NCI-H1092 (cell line): ENCODE results near the gene CACTIN.
"Not testable (repeated sequence)": the region's sequence is repeated elsewhere in the genome, so short reads cannot be mapped to it uniquely, and the experiment has no call there.

ENCODE experiments used
- DNase-seq: peaks from one replicate; lab custom pipeline; 2025; lab: John Stamatoyannopoulos, UW

Gene CACTIN

GRCh38 chr19:3586707-3587346, 39.8 kb downstream of the CACTIN start:
- DNase-seq, result no peak

DNA sequence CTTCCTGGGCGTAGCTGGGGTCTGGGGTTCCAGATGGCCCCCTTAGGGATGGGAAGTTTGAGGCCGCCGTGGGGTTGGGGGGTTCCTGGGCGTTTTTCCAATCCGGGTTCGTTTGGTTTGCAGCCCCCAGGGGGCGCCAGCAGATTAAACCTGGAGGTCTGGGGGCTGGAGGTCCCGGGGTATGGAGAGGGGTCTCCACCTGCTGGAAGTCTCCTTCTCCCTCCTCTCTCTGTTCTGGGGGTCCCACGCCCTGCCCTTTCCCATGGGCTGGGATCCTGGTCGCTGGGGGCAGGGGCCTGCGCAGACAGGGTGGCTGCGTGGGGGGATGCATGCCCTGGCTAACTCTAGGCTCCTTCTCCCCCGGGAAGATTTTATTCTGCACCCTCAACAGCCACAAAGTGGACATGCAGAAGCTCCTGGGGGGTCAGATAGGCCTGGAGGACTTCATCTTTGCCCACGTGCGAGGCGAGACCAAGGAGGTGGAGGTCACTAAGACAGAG, 40.4 kb downstream of the CACTIN start:
- DNase-seq, result no peak

GRCh38 chr19:3585301-3586126, 41.1 kb downstream of the CACTIN start, which contains the start of gene GIPC3:
GIPC3 (plus strand) TSS chr19:3585478; CDS start chr19:3585598, 120 bp downstream.
- DNase-seq, result no peak

DNA sequence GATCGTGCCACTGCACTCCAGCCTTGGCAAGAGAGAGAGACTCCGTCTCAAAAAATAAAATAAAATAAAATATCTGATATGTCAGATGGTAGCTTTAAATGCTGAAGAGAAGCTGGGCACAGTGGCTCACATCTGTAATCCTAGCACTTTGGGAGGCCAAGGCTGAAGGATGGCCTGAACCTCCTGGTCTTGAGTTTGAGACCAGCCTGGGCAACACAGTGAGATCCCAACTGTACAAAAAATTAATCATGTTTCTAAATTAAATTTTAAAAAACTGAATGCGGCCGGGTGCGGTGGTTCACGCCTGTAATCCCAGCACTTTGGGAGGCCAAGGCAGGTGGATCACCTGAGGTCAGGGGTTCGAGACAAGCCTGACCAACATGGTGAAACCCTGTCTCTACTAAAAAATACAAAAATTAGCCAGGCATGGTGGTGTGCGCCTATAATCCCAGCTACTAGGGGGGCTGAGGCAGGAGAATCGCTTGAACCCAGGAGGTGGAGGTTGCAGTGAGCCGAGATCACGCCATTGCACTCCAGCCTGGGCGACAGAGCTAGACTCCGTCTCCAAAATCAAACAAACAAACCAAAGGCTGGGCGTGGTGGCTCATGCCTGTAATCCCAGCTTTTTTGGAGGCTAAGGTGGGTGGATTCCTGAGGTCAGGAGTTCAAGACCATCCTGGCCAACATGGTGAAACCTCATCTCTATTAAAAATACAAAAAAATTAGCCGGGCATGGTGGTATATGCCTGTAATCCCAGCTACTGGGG, 42.4 kb downstream of the CACTIN start:
- not testable (repeated sequence) for DNase-seq

GRCh38 chr19:3581792-3582191, 44.8 kb downstream of the CACTIN start:
- DNase-seq, result not testable (repeated sequence)

GRCh38 chr19:3580156-3580934, 46.2 kb downstream of the CACTIN start:
- no peak for DNase-seq

- no peak for DNase-seq
Measured at GRCh38 chr19:3578390-3578789, 48.2 kb downstream of the CACTIN start.

GRCh38 chr19:3577723-3578344, 48.8 kb downstream of the CACTIN start:
- DNase-seq, result no peak

DNA sequence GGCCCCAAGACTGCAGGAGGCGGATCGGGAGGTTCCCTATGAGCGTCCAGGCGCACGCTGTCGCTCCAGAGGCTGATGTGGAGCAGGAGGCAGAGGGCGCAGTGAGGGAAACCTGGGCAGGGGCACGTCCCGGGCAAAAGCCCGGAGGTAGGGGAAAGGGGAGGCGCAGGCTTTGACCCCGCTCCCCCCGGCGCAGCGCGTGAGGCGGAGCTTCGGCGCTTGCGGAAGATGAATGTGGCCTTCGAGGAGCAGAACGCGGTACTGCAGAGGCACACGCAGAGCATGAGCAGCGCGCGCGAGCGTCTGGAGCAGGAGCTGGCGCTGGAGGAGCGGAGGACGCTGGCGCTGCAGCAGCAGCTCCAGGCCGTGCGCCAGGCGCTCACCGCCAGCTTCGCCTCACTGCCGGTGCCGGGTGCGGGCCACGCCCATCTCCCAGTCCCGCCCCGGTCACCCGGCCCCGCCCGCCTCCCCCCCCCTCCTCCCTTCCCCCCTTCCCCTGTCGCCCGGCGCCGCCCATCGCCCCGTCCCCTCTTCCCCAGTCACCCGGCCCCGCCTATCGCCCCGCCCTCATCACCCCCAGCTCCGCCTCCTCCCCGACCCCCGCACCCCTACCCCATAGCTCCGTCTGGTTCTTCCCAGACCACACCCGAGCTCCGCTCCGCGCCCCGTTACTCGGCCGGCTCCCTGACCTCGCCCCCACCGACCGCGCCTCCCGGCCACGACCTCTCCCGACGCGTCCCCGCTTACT, 49.7 kb downstream of the CACTIN start:
- no peak for DNase-seq

DNA sequence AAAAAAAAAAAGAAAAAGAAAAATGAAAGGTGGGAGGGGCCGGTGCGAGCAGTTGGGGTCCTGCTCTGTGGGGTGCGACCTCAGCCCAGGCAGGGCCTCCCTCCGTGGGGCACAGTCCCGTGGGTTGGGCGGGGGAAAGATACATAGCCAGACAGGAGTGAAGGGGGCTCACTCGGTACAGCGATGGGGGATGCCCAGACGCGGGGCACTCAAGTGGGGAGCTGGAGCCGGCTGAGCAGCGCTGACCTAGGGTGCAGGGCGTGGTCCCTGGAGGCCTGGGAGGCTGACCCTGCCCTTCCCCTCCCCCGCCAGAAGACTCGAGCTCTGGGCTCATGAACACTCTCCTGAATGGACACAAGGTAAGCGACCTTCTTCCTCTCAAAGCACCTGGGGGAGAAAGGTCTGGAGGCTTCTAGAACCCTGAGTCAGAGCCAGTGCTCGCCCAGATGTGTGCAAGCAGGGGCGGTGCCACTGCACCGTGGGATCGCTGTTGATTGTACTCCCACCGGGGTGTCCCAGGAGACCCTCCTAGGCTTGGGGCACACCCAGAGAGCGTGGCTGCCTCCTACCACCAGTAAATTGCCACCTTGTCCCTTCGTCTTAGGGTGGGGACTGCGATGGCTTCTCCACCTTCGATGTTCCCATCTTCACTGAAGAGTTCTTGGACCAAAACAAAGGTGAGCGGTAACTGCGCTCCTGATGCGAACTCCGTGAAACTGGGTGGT, 50.5 kb downstream of the CACTIN start:
- DNase-seq, result no peak

DNA sequence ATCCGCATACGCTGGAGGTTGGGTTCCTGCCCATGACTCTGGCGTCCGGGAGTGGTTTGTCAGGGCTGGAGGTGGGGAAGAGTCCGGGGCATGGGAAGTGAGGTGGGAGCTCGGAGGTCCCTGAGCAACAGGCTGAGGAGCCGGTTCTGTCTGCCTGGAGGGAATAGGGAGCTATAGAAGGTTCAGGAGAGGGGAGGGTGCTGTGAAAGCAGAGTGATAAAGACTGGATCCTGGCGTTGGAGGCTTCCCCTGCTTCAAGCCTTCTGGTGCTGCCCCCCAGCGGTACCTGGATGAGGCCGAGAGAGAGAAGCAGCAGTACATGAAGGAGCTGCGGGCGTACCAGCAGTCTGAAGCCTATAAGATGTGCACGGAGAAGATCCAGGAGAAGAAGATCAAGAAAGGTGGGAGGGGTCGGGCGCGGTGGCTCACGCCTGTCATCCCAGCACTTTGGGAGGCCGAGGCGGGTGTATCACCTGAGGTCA, 51.3 kb downstream of the CACTIN start:
- DNase-seq, result no peak

DNA sequence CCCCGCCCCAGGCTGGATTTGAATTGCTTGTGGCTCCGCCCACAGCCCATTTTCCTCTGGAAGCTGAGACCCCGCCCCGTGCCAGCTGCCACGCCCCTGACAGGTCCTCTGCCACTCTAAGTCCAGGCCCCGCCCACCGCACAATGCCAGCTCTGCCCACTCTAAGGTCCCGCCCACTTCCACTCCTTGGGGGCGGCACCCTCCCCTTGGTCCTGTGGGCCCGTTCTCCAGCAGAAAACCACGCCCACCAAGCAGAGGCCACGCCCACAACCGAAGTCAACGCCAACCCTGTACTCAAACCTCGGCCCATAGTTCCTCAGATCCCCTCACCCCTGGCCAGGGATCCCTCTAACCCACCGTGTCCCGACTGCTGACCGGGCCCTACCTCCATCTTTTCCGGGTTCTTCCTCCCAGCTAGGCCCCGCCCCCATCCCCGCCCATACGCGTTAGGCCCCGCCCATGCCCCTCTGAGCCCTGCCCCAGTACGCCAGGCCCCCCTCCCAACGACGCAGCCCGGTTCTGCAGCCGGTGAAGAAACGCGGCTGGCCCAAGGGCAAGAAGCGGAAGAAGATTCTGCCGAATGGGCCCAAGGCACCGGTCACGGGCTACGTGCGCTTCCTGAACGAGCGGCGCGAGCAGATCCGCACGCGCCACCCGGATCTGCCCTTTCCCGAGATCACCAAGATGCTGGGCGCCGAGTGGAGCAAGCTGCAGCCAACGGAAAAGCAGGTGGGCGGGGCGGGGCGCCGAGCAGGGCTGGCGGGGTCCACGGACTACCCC, 52.5 kb downstream of the CACTIN start:
- peak; percentile 75 for DNase-seq

DNA sequence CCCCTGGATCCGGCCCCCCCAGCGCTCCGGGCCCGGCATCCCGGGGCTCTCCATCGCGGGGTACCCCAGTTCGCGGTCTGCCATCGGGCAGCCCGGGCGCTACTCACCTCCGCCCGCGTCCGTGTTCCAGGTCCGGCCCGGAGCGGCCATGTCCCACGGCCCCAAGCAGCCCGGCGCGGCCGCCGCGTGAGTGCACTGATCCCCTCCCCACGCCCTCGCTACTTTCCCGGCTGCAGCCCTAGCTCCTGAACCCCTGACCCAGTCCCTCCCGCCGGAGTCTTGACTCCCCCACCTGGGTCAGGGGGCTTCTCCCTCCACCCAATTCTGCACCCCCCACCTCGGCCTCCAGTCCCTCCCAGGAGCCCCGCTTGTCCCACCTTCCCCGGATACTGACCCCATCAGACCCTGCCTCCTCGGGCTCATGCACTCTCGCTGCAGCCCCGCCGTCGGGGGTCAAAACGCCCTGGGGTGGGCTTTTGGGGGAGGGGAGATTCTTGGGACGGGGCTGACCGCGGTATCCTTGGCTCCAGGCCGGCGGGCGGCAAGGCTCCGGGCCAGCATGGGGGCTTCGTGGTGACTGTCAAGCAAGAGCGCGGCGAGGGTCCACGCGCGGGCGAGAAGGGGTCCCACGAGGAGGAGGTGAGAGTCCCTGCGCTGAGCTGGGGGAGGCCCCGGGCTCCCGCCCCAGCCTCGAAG, 53.3 kb downstream of the CACTIN start:
- DNase-seq, result no peak

GRCh38 chr19:3572855-3573161, 53.8 kb downstream of the CACTIN start, which contains the start of gene HMG20B:
HMG20B (plus strand) TSS chr19:3572944; CDS start chr19:3573310, 366 bp downstream.
- DNase-seq, result no peak

GRCh38 chr19:3572132-3572854, 54.3 kb downstream of the CACTIN start:
- DNase-seq, result peak; percentile 99

GRCh38 chr19:3570606-3571011, 56.0 kb downstream of the CACTIN start:
- no peak for DNase-seq

- DNase-seq, result not testable (repeated sequence)
Measured at GRCh38 chr19:3570042-3570441, 56.5 kb downstream of the CACTIN start.

GRCh38 chr19:3565139-3565538, 61.5 kb downstream of the CACTIN start:
- no peak for DNase-seq
